GM18951 (cell line): ENCODE results near the gene ELF5.

Source experiments
- POLR2A ChIP-seq: IDR thresholded peaks from 4 replicates; pipeline ENCODE4 v1.6.1; 2011; ENCODE audit warnings: mild to moderate bottlenecking; ENCODE audit not compliant: insufficient read length, insufficient read depth; ENCODE audit errors: extremely low read depth
- in situ Hi-C: fragments of 300-500 bp; cut with MboI; formaldehyde crosslinking; loops from one replicate; pipeline ENCODE4 v1.12.0; 2022; ENCODE audit warnings: low sequenced_read_pairs, mixed read lengths, inconsistent platforms; ENCODE audit not compliant: unreplicated experiment

Gene ELF5

DNA sequence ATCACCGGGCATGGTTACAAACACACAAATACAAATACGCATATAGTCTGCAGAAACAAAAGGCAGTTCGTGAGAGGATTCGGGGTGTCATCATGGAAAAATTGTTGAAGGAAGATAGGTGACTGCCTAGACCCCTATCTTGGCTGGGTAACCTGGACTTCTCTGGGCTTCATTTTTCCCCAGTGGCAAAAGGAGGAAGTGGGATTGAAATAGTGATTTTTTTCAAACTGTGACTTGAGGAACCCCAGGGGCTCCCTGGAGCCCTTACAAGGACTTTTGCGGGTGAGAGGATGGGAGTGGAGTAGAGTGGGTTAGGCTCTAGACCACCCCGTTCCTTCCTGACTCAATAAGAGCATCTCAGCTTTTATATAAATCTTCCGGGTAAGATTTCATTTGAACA, 1.0 kb upstream of the ELF5 start:
- in situ Hi-C loops, result no loop called here

DNA sequence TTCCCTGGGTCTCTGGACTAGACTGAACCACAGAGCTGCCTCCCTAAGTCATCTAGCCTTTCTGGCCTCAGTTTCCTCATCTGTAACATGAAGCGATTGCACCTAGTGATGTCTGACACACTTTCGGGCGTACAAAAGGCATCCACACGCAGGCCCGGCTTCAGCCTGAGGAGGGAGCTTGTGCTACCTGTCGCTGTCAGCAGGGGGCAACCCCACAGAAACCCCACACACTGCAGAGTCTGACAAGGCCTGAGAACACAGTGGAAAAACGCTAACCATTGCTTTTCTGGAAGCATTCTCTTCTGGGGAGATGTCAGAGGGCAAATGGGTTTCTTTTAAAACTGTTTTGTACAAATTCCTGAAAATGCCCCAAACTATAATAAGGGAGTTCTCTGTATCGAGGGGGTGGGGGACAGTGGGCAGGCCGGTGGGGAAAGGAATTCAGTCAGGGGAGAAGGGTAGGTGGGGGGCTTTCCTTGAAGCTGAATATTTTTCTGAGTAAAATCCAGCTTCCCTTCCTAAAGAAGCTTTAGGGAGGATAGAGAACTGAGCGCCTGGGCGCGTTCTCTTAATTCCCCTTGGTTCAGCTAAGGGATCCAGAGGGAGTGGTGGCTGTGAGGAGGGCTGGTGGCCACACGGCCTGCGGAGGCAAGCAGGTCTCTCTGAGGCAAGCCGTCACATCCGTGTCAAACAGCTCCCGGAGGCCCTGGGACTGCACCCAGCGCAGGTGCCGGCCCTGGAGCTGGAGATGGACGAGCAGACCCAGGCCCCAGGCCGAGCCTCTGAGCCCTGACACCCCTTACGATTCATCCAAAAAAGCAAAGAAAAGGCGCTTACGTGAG, 533 bp downstream of the ELF5 start:
- in situ Hi-C loops, result no loop called here
- no peak for TF ChIP-seq POLR2A

More for the DNA sequence above, 1.0 kb upstream of the ELF5 start:
- TF ChIP-seq POLR2A, result no peak

DNA sequence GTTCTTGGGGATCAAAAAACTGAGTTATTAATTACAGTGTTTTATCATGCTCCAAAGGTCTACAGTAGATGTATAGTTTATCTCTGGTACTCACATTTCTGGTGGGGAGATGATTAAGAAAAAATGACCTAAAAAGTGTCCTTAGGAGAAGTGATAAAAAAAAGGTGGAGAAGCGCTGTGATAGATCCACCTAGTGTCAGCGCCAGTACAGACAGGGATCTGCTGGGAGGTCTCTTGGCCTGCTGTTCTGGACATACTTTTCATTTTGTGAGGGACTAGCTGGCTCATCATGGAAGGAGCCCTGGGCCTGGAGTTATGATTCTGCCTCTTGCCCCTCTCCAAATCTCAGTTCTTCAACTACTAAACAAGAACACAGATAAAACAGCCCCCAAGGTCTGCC, 2.9 kb downstream of the ELF5 start:
- TF ChIP-seq POLR2A, result no peak
- in situ Hi-C loops, result no loop called here

DNA sequence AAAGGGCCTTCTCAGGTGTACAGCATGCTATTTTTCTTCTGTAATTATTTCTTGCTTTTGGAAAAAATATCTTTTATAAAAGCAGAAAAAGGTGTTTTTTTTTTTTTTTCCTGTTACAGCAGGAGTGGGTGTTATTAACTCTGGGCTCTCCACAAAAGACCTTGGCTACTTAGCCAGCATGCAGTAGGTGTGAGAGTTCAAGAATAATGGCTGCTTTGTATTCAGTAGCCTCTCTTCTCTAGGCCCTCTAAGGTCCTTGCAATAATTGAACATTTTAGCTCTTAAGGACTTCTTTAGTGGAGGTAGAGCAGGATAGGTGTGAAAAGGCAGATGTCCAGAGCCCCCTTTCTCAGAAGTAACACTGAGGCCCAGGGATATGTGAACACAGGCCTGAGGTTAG, 3.4 kb downstream of the ELF5 start:
- in situ Hi-C loops, result no loop called here
- no peak for TF ChIP-seq POLR2A

DNA sequence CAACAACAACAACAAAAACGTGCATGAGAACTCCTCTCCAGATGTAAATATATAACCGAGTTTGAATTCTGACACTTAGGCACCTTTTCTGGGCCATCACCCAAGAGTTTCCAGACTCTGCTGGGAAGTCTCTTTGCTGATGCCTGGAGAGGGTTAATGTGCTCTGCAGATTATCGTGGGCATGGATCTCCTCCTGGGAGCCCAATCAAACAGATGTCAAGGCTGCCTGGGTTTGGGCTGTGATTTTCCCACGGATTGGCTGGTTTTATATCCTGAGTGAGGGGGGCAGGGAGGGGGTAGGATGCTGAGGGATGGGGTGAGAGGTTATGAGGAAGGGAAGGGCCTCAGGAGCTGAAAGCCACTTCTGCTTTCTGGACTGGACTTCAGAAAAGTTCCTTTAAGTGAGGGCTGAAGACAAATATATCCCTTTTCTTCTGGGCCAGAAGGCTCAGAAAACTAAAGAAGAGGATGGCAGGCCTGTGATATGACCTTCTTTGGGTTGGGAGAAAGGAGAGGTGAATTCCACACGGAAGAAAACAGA, 4.2 kb downstream of the ELF5 start:
- in situ Hi-C loops, result no loop called here
- TF ChIP-seq POLR2A, result no peak

DNA sequence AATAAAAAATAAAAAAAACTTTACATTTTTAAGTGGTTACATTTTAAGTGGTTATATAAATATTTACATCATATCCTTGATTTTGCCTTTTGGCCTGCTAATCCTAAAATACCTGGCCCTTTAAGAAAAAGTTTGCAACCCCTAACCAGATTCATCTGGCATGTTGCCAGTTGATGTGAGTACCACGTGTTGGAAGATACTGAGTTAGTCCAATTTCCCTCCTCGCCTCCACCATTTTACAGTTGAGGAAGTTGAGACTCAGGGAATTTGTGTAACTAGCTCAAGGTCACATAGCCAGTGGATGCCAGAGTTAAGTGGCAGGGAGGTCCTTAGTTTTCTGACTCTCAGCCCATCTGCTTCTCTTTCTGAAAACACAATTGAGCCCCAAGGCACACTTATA, 5.1 kb downstream of the ELF5 start:
- in situ Hi-C loops, result no loop called here
- TF ChIP-seq POLR2A, result no peak

DNA sequence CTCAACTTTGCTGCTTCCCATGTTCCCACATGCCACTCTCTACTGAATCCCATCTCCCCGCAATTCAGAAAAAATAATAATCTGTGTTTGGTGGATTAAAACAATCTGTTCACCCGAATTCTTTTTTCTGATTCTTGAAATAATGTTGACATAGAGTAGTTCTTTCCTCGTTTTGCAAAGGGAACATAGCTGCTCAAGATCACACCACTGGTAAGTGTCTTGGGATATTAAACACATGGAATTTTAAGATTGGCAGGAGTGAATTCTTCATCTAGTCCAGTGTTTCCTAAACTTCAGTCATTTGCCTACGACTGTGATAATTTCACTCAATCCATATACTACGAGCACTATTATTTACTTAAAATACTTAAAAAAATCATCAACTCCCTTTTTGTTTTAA, 6.0 kb downstream of the ELF5 start:
- no peak for TF ChIP-seq POLR2A
- in situ Hi-C loops, result no loop called here

DNA sequence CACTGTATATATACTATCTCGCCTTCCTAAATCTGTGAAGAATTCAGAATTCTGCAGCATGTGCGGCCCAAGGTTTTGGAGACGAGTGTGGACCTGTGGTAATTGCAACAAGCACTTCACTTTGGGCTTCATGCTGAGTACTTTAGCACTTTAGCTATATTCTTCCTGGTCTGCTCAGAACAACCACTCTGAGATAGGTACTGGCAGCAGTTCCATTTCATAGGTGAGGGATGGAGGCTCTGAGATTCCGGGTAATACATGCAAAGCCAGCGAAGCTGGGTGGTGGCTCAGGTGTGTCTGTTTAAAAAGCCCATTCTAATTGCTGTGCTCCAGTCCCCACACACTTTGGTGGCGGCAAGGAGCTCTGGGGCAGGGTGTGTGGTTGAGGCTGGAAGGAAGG, 6.4 kb downstream of the ELF5 start:
- in situ Hi-C loops, result no loop called here

DNA sequence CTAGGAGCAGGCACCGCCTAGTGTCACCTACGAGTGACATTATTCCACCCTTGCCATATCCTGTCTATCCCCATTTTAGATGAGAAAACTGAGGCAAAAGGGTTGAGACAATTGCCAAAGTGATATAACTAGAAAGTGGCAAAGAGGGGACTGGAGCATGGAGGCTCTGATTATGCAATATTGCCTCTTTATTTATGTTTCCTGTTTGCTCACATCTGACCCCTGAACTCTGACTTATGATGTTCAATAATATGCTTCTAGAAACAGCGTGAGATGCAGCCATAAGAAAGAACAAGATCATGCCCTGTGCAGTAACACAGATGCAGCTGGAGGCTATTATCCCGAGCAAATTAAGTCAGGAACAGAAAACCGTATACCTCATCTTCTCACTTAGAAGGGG, 7.7 kb downstream of the ELF5 start:
- TF ChIP-seq POLR2A, result no peak
- in situ Hi-C loops, result no loop called here

More for the DNA sequence above, 6.4 kb downstream of the ELF5 start:
- no peak for TF ChIP-seq POLR2A

DNA sequence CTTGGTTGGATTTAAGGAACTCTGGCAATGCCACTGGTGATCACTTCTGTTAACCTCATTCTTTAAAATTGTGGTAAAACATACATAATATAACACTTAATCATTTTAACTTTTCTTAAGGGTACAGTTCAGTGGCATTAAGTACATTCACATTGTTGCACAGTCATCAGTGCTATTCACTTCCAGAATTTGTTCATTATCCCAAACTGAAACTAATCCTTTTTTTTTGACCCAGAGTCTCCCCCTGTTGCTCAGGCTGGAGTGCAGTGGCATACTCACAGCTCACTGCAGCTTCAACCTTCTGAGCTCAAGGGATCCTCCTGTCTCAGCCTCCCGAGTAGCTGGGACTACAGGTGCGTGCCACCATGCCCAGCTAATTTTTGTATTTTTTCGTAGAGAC, 10.6 kb downstream of the ELF5 start:
- in situ Hi-C loops, result no loop called here
- no peak for TF ChIP-seq POLR2A

DNA sequence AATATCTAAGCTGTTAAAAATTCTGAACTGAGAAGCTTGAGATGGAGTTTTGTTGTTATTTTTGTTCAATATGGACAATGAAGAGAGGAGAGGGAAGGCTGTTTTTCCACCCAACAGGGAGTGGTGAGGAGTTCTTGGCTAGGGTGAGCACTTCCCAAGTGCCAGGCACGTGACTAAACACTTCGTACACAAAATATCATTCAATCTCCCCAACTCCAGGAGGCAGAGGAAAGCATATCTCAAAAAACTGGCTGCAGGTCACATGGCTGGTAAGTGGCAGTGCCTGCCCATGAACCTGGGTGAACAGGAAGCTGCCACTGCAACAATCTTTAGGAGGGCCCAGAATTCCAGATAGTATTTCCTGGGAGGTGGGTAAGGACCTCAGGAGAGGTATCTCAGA, 11.6 kb downstream of the ELF5 start:
- in situ Hi-C loops, result no loop called here
- no peak for TF ChIP-seq POLR2A

DNA sequence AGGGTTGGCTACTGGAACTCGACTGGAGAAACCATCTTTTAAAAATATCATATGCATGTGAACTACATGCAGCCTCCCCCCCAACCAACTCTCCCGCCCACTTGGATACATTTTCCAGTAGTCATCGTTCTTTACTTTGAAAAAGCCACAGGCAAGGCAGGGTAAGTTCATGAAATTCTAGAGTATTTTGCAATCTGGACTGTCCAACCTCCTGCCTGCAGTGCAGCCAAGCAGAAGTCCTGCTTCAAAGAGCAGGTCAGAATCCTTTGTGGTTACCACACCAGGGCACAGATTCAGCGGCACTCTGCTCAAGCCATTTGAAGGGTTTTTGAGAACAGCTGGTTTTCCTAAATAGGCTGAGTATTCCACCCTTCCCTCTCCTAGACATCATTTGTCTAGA, 12.1 kb downstream of the ELF5 start:
- TF ChIP-seq POLR2A, result no peak
- in situ Hi-C loops, result no loop called here

DNA sequence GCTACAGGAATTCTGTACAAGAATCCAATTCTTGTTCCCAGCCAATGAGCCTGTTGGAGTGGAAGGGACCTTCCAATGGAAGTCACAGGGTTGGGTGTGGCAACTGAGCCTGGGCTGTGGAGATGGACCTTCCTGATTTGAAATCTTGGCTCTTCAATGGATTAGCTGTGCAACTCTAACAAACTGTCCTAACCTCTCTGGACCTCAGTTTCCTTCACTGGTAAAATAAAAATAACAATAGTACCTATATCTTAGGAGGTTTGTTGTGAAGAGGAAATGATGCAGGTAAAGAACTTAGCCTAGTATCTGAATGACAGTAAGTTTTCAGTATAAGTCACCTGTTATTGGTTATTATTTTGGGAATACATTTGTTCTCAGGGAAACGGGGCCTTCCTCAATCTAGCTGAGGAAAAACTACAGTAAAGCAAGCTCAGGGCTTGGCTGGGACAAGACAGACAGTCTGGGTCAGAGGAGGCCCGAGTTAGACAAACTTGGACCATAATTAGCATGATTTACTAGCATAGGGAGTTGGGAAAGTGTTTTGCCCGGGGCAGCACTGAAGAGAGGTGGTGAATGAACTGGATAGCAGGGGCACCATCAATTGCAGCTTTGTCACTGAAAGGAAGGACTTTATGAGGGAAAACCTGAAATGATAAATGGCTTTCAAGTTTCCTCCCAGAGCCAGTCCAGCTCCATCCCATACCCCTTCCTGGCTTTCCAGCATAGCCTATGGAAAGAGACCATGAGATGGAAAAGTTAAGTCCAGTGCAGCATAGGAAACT, 13.7 kb downstream of the ELF5 start:
- TF ChIP-seq POLR2A, result no peak
- in situ Hi-C loops, result loop anchor here (10.0 to 25.0 kb wide), 4 partner anchors 135 to 638 kb away; no protein-coding TSS in a partner anchor
